ENCODE results near the gene PLA2R1.

Gene PLA2R1

DNA sequence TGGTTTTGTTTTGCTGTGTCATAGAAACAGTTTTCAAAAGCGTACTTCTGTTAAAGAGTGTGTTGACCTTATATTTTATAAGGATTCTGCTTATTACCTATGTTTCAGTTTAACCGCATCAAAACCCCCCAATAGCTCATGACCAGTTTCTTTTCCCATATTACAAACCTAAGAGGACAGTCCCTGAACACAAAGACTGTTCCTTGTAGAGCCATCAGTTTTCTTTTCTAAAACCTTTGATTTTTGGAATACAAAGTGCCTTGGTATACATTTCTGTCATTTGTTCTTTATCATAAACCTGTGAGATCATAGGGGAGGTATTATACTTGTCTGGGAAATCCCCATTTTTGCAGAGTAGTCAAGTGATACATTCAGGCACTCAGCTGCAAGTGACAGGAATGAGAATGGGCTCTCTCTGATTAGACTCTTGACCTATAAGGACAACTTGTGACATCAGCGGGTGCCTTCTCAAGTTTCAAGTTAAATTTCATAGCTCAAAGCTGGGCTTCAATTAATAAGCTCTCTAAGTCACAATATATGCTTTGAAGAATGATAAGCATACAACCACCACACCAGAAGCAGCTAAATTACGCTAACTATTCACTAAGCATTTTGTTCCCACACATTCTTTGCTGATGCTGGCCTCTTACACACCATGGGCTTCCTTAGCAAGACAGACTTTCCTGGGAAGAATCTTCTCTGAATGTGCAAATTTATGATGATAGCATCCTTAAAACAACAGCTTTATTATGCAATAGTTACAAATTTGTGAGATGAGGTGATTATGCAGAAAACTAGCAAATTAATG, 167.0 kb downstream of the PLA2R1 start:
- DNase-seq (ENCODE audit: low read depth in 3 of 3) = no peak

DNA sequence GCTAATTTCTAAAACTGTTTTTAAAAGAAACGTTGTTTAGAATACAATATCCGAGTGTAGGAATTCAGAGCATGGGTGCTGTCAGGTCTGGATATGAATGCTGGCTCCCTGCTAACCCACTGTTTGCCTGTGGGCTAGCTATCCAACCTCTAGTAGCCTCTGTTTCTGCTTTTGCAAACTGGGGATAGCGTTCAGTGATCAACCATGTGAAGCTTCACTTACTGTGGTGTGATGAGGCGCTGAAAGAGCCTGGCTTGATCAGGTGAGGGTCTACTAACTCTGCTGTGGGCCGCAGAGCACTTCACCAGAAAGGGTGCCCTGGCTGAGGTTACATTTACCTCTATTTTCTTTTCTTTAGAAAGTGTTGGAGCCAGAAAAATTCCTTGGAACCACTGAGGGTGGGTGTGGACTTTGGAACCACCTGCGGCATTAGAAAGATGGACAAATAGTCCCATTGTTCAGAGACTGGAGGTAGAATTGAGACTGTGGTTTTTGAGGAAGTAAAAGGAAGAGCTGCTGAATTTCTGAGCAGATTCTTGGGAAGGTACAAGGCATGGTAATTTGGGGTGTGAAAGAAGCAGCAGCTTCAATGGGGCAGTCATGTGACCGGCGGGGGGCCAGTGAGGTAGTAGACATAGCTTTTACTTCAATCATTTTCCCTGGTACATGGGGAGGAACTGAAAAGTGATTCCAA, 168.1 kb downstream of the PLA2R1 start:
- no peak for DNase-seq (ENCODE audit: low read depth in 3 of 3)

DNA sequence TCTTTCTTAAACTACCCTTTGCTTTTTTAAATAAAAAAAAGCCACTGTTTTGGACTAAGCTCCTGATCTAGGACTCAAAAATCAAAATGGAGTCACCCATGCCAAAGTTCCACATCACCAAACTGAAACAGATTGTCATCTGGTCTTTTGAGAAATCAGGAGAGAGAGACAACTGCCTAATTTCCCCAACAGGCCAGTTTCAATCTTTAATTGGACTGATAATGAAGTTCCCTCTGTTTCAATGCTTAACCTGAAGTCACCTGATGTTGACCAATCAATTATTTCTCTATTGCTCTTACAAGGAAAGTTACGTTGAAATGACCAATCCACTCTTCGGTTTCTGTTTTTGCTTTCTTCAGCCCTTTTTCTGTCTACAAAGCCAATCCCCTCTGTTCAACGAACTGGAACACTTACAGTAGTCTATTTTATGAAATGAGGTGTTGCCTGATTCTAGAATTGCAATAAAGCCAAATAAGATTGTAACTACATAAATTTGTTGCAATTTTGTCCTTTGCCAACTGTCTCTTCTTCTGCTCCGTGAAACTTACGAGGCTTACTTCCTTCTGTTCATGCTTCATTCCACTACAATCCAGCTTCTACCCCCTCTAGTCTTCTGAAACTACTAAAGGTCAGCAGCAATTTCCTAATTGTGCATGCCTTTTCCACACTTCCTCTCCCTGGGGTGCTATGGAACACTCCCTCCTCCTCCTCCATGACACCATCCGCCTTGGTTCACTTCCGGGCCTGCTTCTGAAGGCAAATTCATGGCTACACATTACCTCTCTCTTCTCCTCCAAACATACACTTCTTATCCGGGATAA, 169.2 kb downstream of the PLA2R1 start:
- DNase-seq (ENCODE audit: low read depth in 3 of 3) = no peak

DNA sequence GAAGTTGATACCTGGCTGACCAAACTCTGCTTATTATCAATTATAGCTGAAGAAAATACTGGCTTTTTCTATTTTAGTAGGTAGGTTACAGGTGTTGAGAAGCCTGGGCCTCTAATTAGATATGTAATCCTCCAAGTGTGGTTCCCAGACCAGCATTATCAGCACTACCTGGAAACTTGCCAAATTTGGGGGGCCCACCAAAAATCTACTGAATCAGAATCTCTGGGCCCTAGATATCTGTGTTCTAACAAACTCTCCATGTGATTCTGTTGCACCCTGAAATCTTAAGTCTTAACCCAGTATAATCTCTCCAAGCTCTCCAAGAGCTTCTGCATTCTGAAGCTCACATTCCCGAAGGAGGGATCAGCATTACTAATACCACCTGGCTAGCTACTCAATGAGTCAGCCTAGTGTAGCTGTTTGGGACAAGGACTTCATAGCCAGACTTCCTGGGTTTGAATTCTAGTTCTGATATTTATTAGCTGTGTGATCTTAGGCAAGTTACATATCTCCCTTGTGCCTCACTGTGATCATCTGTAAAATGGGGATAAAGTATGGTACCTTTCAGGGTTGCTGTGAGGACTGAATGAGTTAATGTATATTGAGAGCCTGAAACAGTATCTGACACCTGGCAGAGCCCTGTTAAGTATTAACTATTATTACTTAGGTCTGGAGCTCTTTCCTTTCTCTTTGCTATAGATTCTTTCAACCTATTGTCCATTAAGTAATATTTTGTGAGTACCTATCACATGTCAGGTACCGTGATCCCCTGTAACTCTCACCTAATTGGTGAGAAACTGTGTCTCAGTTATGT, 170.3 kb downstream of the PLA2R1 start:
- DNase-seq (ENCODE audit: low read depth in 3 of 3) = no peak

DNA sequence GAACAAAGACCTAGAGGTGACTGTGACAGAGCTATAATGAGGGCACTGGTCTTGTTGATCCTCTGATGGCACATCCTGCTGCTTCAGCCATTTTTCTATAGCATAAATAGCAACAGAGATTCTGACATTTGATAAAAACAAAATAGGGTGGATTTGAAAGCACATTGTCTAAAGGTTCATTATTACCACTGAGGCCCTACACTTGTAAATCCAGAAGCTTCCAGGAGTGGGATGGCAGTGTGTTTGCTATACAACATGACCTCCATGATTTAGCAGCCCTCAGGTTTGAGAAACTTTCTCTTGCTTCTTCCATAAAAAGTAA, 171.2 kb downstream of the PLA2R1 start:
- DNase-seq (ENCODE audit: low read depth in 3 of 3) = no peak

DNA sequence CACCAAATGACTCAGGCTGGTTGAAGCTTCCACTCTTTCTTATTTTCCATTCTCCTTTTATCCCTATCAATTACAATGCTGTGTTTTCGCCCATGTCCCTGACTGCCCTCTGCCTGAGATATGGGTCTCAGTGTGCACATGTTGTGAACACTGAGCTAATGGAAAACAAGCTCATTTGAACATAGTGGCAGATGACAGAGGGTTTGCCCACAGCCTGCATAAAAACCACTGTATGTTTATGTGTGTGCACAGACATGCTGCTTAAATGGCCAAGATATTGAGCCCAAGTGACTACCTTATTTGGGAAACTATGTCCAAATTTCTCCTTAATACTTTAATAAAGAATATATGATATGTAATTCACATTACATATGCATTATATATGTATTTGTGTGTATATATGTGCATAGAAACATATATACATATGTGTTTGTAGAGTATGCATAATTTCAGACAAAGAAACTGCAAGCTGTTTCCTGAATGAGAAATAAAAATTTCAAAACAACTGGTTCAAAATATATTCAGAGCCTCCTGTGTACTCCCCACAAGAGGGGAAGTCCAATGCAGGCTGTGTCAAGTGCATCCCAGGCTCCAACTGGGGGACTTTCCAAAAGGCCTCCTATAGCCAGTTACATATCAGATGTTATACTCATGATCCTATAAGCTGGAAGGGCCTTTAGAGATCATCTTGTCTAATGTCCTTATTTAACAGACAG, 171.7 kb downstream of the PLA2R1 start:
- no peak for DNase-seq (ENCODE audit: low read depth in 3 of 3)

DNA sequence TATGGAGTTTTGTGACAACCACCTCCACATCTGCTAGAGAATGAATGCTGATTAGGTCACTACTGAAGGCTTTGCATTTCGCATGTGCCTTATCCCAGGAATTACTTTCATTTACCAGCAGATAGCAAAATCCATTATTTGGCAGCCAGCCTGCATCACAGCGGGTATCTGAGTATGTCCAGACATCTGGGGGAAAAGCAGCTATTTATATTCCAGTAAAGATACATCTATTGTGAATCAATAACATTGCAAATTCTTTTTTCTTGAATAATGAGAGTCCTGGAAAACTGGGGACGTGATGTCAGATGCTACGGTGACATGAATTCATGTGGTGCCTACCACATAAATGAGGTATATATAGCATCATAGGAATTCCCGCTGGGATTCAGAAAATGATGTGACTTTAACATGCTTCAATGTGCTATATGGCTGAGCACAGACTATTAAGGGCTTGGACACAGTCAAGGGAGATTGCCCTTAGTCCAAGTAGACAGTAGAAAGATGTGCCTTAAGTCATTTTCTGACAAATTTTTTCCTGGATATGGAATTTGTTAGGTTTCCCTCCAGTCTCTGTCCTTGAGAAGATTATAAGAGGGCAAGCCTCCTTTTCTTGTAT, 180.2 kb downstream of the PLA2R1 start:
- no peak for DNase-seq (ENCODE audit: low read depth in 3 of 3)
